Vagina (tissue), 2 donors: ENCODE measurements around the gene MCOLN2. TPM values are rescaled to one million over a fixed set of nuclear protein-coding genes. Genes with fewer than 3 reads are reported as not detected.

Experiments
- DNase-seq, 2 donors: peaks; one replicate each; pipeline ENCODE4 v3.0.0-alpha.2; 2017; ENCODE audit errors: extremely low spot score in 2 of 2
- H3K27ac ChIP-seq: fragments of 200-600 bp; sonication (generic); one replicate; pipeline ENCODE4 v1.5.1; 2019
- H3K27me3 ChIP-seq: fragments of 200-600 bp; sonication (generic); one replicate; pipeline ENCODE4 v1.5.1; 2019
- H3K36me3 ChIP-seq, 2 donors: fragments of 200-600 bp; sonication (generic); one replicate each; pipeline ENCODE4 v1.5.1; 2017 to 2019
- H3K4me1 ChIP-seq: fragments of 200-600 bp; sonication (generic); one replicate; pipeline ENCODE4 v1.5.1; 2019
- H3K4me3 ChIP-seq, 2 donors: fragments of 200-600 bp; sonication (generic); 1 replicate in 1 of 2; 2 replicates in 1 of 2; pipeline ENCODE4 v1.5.1; 2016 to 2019
- H3K9me3 ChIP-seq: fragments of 200-600 bp; sonication (generic); one replicate; pipeline ENCODE4 v1.5.1; 2019
- POLR2A ChIP-seq, 2 donors: fragments of 450-650 bp; IDR thresholded peaks; one replicate each; pipeline ENCODE4 v1.6.1; 2017; ENCODE audit warnings: antibody characterized with exemption in 2 of 2, mild to moderate bottlenecking in 2 of 2, moderate library complexity in 2 of 2
- POLR2AphosphoS5 ChIP-seq, 2 donors: sonication (generic); formaldehyde crosslinking; IDR thresholded peaks; one replicate each; pipeline ENCODE4 v1.9.0; 2017; ENCODE audit warnings: antibody characterized with exemption in 2 of 2, mild to moderate bottlenecking in 2 of 2, low read depth in 1 of 2; ENCODE audit not compliant: insufficient read depth in 1 of 2
- intact Hi-C: fragments of 100-400 bp; cut with DNase I; formaldehyde crosslinking; loops from one replicate; pipeline ENCODE4 v1.15.1; 2023
- total RNA-seq: library from RNA; depleted of rRNA; stranded (reverse); fragments of >200 nt; gene quantifications from one replicate; pipeline ENCODE4 v1.2.3, GENCODE V29; 2016
- TF ChIP-seq, protein P1 (sequence below), 3 experiments: fragments of 450-650 bp in 2 of 3; fragments of 200-600 bp in 1 of 3; sonication (generic) in 1 of 3; IDR thresholded peaks; one replicate each; pipeline ENCODE4 v1.5.1; 2017 to 2019; ENCODE audit warnings: antibody characterized with exemption in 3 of 3, mild to moderate bottlenecking in 2 of 3, moderate library complexity in 2 of 3

MCOLN2 gene
- total RNA-seq, 1 donor from 2014 or later: 1.7 TPM

DNA sequence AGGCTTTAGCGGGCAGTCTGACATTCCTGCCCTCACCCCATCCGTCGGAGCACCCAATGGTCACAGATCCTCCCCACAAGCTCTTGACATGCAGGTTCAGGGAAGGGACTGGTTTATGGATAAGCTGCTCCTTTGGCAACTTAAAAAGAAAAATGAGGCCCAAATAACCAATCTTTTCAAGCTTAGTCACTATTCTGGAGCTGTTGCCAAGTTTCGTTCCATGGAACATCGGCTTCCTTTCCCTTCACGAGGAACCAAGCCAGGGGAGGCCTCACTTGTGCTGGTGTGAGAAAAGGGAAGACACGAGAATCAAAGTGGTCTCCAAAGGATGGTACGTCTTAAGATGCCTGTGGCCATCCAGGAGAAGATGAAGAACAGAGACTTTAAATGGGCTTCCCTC lies 57.8 kb downstream of the MCOLN2 start:
- Histone ChIP-seq H3K9me3 (no peaks in the 10 kb centered on the region), H3K27me3 (no peaks in the 10 kb centered on the region), H3K4me3 (no peak overlapping the region), H3K4me1 (no peaks in the 10 kb centered on the region), H3K27ac (no peak overlapping the region), H3K36me3 (no peaks in the 10 kb centered on the region)
- TF ChIP-seq POLR2AphosphoS5 (IDR thresholded peaks at IDR 0.05; ENCODE audit: insufficient read depth in 1 of 2, low read depth in 1 of 2) (no peak), POLR2A (IDR thresholded peaks at IDR 0.05) (no peak)
- TF ChIP-seq, protein P1, sequence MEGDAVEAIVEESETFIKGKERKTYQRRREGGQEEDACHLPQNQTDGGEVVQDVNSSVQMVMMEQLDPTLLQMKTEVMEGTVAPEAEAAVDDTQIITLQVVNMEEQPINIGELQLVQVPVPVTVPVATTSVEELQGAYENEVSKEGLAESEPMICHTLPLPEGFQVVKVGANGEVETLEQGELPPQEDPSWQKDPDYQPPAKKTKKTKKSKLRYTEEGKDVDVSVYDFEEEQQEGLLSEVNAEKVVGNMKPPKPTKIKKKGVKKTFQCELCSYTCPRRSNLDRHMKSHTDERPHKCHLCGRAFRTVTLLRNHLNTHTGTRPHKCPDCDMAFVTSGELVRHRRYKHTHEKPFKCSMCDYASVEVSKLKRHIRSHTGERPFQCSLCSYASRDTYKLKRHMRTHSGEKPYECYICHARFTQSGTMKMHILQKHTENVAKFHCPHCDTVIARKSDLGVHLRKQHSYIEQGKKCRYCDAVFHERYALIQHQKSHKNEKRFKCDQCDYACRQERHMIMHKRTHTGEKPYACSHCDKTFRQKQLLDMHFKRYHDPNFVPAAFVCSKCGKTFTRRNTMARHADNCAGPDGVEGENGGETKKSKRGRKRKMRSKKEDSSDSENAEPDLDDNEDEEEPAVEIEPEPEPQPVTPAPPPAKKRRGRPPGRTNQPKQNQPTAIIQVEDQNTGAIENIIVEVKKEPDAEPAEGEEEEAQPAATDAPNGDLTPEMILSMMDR (IDR thresholded peaks at IDR 0.05): no peak
- no peak for DNase-seq
- intact Hi-C loops: no loop called here

DNA sequence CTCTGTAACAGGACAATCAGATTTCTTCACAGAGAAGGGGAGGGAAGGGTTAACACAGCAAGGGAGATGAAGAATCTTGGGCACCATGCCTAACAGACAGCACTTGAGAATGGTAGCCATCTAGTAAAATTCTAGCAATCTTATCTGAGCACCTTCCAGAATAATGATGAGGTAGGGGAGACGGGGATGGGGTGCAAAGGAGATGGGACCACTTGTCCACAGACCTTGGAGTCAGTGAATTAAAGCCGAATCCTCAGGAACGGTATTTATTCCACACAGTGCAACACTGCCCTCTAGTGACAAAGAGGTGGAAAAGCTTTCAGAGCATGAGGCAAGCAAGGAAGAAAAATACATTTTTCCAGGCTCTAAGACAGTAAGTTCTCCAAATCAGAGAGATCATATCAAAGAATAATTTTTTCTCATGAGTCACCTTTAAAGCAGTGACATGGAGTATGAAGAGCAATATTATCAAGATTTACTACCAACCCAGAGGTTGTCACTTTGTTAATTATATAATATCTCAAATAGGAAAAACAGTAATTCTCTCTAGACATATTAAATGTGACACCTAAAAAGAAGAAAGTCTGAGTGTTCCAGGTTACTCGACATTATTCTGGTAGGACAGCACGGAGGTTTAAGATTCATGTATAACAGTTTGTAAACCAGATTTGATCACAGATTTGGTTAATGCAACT lies 60.6 kb downstream of the MCOLN2 start:
- intact Hi-C loops: no loop called here
- Histone ChIP-seq H3K4me3 (no peak overlapping the region), H3K4me1 (no peaks in the 10 kb centered on the region), H3K27ac (no peak overlapping the region), H3K36me3 (no peaks in the 10 kb centered on the region), H3K9me3 (no peaks in the 10 kb centered on the region), H3K27me3 (no peaks in the 10 kb centered on the region)
- TF ChIP-seq POLR2AphosphoS5 (IDR thresholded peaks at IDR 0.05; ENCODE audit: insufficient read depth in 1 of 2, low read depth in 1 of 2) (no peak), POLR2A (IDR thresholded peaks at IDR 0.05) (no peak)
- TF ChIP-seq, protein P1 (IDR thresholded peaks at IDR 0.05): peak; percentile 32 to 86 (median 61)
- no peak for DNase-seq

DNA sequence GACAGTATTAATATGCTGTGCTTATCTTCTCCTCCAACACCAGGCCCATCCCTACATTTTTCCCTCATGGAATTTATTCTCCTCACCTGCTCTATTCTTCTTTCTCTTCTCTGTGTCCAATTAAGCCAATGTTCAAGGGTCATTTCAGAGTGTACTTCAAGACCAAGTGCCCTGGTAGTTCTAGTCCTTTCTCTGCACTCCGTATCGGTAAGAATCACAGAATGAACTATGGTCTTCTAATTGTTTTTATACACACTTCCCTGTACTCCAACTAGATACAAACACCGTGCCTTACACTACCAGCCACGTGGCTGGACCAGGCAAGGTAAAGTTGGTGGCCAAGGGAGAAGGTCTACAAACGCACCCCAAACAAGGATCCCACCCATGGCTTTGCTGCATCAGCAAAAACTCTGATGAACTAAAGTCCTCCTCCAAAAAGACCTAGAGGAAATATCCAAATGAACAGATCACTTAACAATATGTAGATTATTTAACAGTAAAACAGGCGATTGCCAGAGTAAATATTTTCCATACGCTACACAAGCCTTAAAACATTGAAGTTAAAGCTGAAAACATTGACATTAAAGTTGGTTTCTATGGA lies 63.8 kb downstream of the MCOLN2 start:
- H3K36me3 ChIP-seq: no peaks in the 10 kb centered on the region
- no peak overlapping the region for H3K27ac ChIP-seq
- no peak overlapping the region for H3K4me3 ChIP-seq
- H3K9me3 ChIP-seq: no peaks in the 10 kb centered on the region
- no peaks in the 10 kb centered on the region for H3K27me3 ChIP-seq
- intact Hi-C loops: no loop called here
- DNase-seq: no peak
- TF ChIP-seq, protein P1 (IDR thresholded peaks at IDR 0.05): no peak
- TF ChIP-seq POLR2A (IDR thresholded peaks at IDR 0.05) (no peak), POLR2AphosphoS5 (IDR thresholded peaks at IDR 0.05; ENCODE audit: insufficient read depth in 1 of 2, low read depth in 1 of 2) (no peak)
- H3K4me1 ChIP-seq: no peaks in the 10 kb centered on the region

DNA sequence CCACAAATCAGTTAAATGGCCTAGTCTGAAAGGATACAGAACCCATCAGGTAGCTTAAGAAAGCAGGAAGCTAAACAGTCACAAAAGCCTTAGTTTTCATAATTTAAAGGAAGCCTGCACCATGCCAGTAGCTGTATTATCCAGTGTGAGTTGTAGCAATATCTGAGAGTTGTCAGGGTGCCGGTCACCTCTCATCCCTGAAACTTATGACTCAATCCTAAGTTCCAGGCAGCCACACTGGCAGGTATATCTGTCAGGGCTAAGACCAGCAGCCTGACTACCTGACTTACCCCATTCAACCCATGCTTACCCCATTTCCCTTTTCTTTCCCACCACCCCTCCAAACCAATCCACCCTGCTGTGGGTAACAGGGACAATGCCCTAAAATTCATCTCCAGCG lies 66.1 kb downstream of the MCOLN2 start:
- no peak overlapping the region for H3K4me3 ChIP-seq
- intact Hi-C loops: no loop called here
- TF ChIP-seq POLR2A (IDR thresholded peaks at IDR 0.05) (no peak), POLR2AphosphoS5 (IDR thresholded peaks at IDR 0.05; ENCODE audit: insufficient read depth in 1 of 2, low read depth in 1 of 2) (no peak)
- no peaks in the 10 kb centered on the region for H3K4me1 ChIP-seq
- no peak for DNase-seq
- no peak overlapping the region for H3K27ac ChIP-seq
- no peaks in the 10 kb centered on the region for H3K9me3 ChIP-seq
- no peaks in the 10 kb centered on the region for H3K27me3 ChIP-seq
- no peaks in the 10 kb centered on the region for H3K36me3 ChIP-seq

DNA sequence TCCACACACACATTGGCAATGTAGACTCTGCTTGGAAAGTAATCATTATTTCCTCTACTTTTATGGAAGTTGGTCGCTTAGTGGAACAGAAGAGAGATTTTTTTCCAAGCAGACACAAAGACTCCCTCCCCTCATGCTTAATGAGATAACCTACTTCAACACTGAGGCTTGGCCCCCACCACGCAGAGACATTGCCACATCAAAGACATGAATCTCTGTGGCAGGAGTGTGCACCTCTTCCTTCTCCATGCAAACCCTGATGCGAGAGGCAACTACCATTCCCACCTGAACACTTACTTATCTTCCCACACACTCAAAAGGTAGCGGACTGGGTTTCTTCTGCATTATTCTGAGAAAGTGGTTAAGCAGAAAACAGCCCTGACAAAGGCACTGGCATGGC lies 66.6 kb downstream of the MCOLN2 start:
- TF ChIP-seq, protein P1 (IDR thresholded peaks at IDR 0.05): no peak
- TF ChIP-seq POLR2A (IDR thresholded peaks at IDR 0.05): no peak
- no peak for TF ChIP-seq POLR2AphosphoS5 (IDR thresholded peaks at IDR 0.05; ENCODE audit: insufficient read depth in 1 of 2, low read depth in 1 of 2)
- Histone ChIP-seq H3K27ac (no peak overlapping the region), H3K9me3 (no peaks in the 10 kb centered on the region), H3K36me3 (no peaks in the 10 kb centered on the region), H3K4me3 (no peak overlapping the region), H3K4me1 (no peaks in the 10 kb centered on the region), H3K27me3 (no peaks in the 10 kb centered on the region)
- intact Hi-C loops: no loop called here
- no peak for DNase-seq
